HG02970 (cell line): ENCODE results near the gene FAM110C.

Experiments used
- ATAC-seq: cut with Tn5 transposase; IDR thresholded peaks from one replicate; pipeline ENCODE4 v1.9.1; 2021; ENCODE audit warnings: mild to moderate bottlenecking, moderate library complexity, moderate number of reproducible peaks; ENCODE audit not compliant: unreplicated experiment, low FRiP score

Gene FAM110C

GRCh38 chr2:10222-10875 is 36.0 kb downstream of the FAM110C start:
- no peak for ATAC-seq
